ENCODE measurements around the gene CAP2.

DNA sequence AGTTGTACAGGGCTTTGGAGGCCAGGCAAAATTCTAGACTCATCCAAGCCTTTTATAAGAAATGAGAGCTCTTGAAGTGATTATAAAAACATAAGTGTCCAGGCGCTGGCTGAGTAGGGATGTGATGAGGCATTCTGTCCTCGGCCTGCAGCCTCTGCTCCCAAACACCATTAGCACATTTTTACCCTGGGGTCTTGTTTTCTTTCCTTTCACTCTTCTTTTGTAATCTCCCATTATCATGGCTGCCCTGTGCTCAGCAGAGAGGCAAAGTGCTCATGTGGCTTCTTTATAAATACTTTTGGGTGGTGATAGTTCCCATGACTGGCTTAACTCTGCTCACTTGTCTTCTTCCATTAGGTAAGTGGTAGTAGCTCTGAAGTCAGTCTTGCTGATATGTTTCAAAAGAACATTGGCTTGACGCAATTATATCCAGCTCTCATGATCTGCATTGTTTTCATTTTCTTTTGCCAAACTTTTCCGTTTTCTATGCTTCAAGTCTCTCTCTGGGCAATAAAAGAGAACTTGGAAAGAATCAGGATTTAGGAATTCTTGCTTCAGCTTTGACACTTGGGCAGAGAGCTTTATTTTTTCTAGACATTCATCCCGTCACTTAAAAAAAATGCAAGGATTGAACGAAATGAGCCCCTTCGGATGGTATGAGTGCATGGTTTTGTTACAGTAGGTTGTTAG, 61.1 kb downstream of the CAP2 start:
- TF ChIP-seq, protein P1, sequence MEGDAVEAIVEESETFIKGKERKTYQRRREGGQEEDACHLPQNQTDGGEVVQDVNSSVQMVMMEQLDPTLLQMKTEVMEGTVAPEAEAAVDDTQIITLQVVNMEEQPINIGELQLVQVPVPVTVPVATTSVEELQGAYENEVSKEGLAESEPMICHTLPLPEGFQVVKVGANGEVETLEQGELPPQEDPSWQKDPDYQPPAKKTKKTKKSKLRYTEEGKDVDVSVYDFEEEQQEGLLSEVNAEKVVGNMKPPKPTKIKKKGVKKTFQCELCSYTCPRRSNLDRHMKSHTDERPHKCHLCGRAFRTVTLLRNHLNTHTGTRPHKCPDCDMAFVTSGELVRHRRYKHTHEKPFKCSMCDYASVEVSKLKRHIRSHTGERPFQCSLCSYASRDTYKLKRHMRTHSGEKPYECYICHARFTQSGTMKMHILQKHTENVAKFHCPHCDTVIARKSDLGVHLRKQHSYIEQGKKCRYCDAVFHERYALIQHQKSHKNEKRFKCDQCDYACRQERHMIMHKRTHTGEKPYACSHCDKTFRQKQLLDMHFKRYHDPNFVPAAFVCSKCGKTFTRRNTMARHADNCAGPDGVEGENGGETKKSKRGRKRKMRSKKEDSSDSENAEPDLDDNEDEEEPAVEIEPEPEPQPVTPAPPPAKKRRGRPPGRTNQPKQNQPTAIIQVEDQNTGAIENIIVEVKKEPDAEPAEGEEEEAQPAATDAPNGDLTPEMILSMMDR (conservative IDR thresholded peaks at IDR 0.05) = no peak
- no peak for TF ChIP-seq ZFX (IDR thresholded peaks at IDR 0.05)
